ENCODE data around the gene RAD51AP1.

DNA sequence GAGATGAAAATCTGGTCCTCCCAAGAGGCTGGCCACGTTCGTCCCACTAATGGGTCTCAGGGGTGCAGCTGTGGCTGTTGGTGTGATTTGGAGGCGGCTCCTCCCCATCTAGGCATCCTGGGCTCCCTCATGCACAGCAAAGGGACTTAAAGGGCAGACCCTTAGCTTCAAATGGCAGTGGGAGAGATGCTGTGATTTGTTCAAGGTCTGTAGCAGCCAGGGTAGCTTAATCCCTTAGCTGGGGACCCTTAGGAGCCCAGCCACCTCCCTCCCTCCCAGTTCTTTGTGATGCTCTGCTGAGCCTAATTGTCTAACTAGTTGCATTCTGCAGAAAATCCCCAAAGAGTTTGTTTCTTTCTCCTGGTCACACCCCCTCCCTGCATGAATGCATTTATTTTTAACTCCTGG is 41.6 kb downstream of the RAD51AP1 start:
- TF ChIP-seq EZH2 (IDR thresholded peaks at IDR 0.05; ENCODE audit: insufficient read depth, poor library complexity, severe bottlenecking) (no peak), EZH2phosphoT487 (IDR thresholded peaks at IDR 0.05; ENCODE audit: insufficient read depth, low read depth) (no peak)

Data from GM23248 (cell line).